HCT116 (cell line): ENCODE results near the gene ACKR3. TPM values are rescaled to one million over a fixed set of nuclear protein-coding genes. Genes with fewer than 3 reads are reported as not detected.

Experiments
- ATAC-seq: fragments of 200-7000 bp; cut with Tn5 transposase; 2 replicates; pipeline ENCODE4 v1.9.1; 2020; ENCODE audit warnings: mild to moderate bottlenecking, moderate library complexity
- BruUV-seq: library from RNA; stranded (reverse); fragments of 400-500 nt; replicated peaks from 2 replicates; lab custom pipeline; 2021; lab: Mats Ljungman, UMichigan
- CTCF ChIA-PET: fragments of 300-600 bp; sonication (Branson Sonifier 250); formaldehyde crosslinking; loops from one replicate; lab custom pipeline; 2021; ENCODE audit warnings: antibody characterized with exemption; lab: Charles Lee
- POLR2A ChIA-PET: fragments of 300-600, 350-600 bp; sonication (Branson Sonifier 250); formaldehyde crosslinking; loops from one replicate; lab custom pipeline; 2021; ENCODE audit warnings: antibody characterized with exemption; lab: Charles Lee
- RAD21 ChIA-PET, 2 experiments: fragments of 300-600 bp; sonication (Branson Sonifier 250); formaldehyde crosslinking; loops; one replicate each; lab custom pipeline; 2023; ENCODE audit warnings: low total read pairs in 2 of 2; ENCODE audit not compliant: uncharacterized antibody in 2 of 2, unreplicated experiment in 2 of 2, low non-redundant PET in 1 of 2; lab: Charles Lee
- DNase-seq: peaks from one replicate; pipeline ENCODE4 v3.0.0-alpha.2; 2010; ENCODE audit warnings: low read depth, low spot score
- H2AFZ ChIP-seq: fragments of 200-600 bp; shearing (Covaris generic), sonication (generic); 2 replicates; pipeline ENCODE4 v1.6.1; 2017; ENCODE audit warnings: low read depth, mixed run types, mixed read lengths, antibody characterized with exemption, low read length; ENCODE audit not compliant: poor library complexity, severe bottlenecking
- H3K27ac ChIP-seq: 2 replicates; pipeline ENCODE4 v1.5.1; 2012; ENCODE audit warnings: low read depth, low read length
- H3K27me3 ChIP-seq: fragments of 200-600 bp; sonication (generic); 2 replicates; pipeline ENCODE4 v1.6.1; 2016; ENCODE audit warnings: mixed run types, low read length, mixed read lengths; ENCODE audit not compliant: insufficient read depth
- H3K36me3 ChIP-seq, 2 experiments: fragments of 200-500 bp in 1 of 2; fragments of 200-600 bp in 1 of 2; sonication (Bioruptor generic) in 1 of 2; sonication (generic) in 1 of 2; 2 replicates each; pipeline versions ENCODE4 v1.5.1 to v1.6.1; 2014 to 2016; ENCODE audit warnings: low read length in 2 of 2, inconsistent platforms in 1 of 2, mixed read lengths in 1 of 2, mixed run types in 1 of 2; ENCODE audit not compliant: insufficient read depth in 2 of 2, control insufficient read depth in 1 of 2
- H3K4me1 ChIP-seq, 2 experiments: fragments of 200-600 bp in 1 of 2; sonication (generic) in 1 of 2; 2 replicates each; pipeline versions ENCODE4 v1.5.1 to v1.6.1; 2012 to 2017; ENCODE audit warnings: low read length in 2 of 2, inconsistent platforms in 1 of 2, mild to moderate bottlenecking in 1 of 2, mixed read lengths in 1 of 2, mixed run types in 1 of 2, moderate library complexity in 1 of 2; ENCODE audit not compliant: insufficient read depth in 2 of 2, control insufficient read depth in 1 of 2
- H3K4me2 ChIP-seq: fragments of 200-600 bp; sonication (generic); 2 replicates; pipeline ENCODE4 v1.6.1; 2017; ENCODE audit warnings: mixed run types, low read length, mixed read lengths
- H3K4me3 ChIP-seq, 2 experiments: fragments of 200-600 bp in 1 of 2; sonication (generic) in 1 of 2; replicated peaks in 1 of 2; 2 replicates each; pipeline ENCODE4 v1.5.1; 2011 to 2016; ENCODE audit warnings: low read length in 2 of 2, control low read depth in 1 of 2, low read depth in 1 of 2, mild to moderate bottlenecking in 1 of 2, mixed read lengths in 1 of 2, mixed run types in 1 of 2
- H3K79me2 ChIP-seq: fragments of 200-600 bp; sonication (generic); 2 replicates; pipeline ENCODE4 v1.6.1; 2017; ENCODE audit warnings: mild to moderate bottlenecking, mixed run types, low read length, moderate library complexity, mixed read lengths; ENCODE audit not compliant: insufficient read depth
- H3K9ac ChIP-seq: fragments of 200-600 bp; sonication (generic); 2 replicates; pipeline ENCODE4 v1.6.1; 2016; ENCODE audit warnings: low read length, mixed read lengths
- H3K9me2 ChIP-seq: fragments of 200-600 bp; sonication (generic), shearing (Covaris generic); 2 replicates; pipeline ENCODE4 v1.6.1; 2017; ENCODE audit warnings: mixed run types, mild to moderate bottlenecking, moderate library complexity; ENCODE audit not compliant: insufficient read depth
- H3K9me3 ChIP-seq, 2 experiments: fragments of 200-500 bp in 1 of 2; fragments of 200-600 bp in 1 of 2; sonication (Bioruptor generic) in 1 of 2; sonication (generic) in 1 of 2; 2 replicates each; pipeline ENCODE4 v1.6.1; 2014 to 2017; ENCODE audit warnings: low read length in 2 of 2, mixed read lengths in 2 of 2, inconsistent platforms in 1 of 2, low read depth in 1 of 2, mild to moderate bottlenecking in 1 of 2, mixed run types in 1 of 2, moderate library complexity in 1 of 2; ENCODE audit not compliant: control insufficient read depth in 1 of 2, insufficient read depth in 1 of 2
- H4K20me1 ChIP-seq: fragments of 200-600 bp; sonication (generic), shearing (Covaris generic); 2 replicates; pipeline ENCODE4 v1.6.1; 2017; ENCODE audit warnings: mixed run types, mild to moderate bottlenecking, moderate library complexity; ENCODE audit not compliant: insufficient read depth
- CBX3 ChIP-seq: IDR thresholded peaks from 2 replicates; pipeline ENCODE4 v1.6.1; 2012; ENCODE audit warnings: low read depth
- CEBPB ChIP-seq: IDR thresholded peaks from 2 replicates; pipeline ENCODE4 v1.6.1; 2012; ENCODE audit warnings: low read depth
- CTCF ChIP-seq, 3 experiments: fragments of 200-600 bp in 1 of 3; sonication (generic) in 1 of 3; IDR thresholded peaks in 2 of 3; conservative IDR thresholded peaks in 1 of 3; 2 replicates each; pipeline ENCODE4 v1.5.1; 2012 to 2017; ENCODE audit warnings: low read depth in 2 of 3, low read length in 2 of 3, antibody characterized with exemption in 1 of 3, borderline replicate concordance in 1 of 3, control low read depth in 1 of 3, mild to moderate bottlenecking in 1 of 3, mixed read lengths in 1 of 3, mixed run types in 1 of 3, moderate library complexity in 1 of 3; ENCODE audit not compliant: insufficient read depth in 1 of 3
- ELF1 ChIP-seq: IDR thresholded peaks from 2 replicates; pipeline ENCODE4 v1.6.1; 2012; ENCODE audit warnings: low read depth, borderline replicate concordance
- EZH2 ChIP-seq: fragments of 200-600 bp; sonication (generic); IDR thresholded peaks from 2 replicates; pipeline ENCODE4 v1.6.1; 2017; ENCODE audit warnings: antibody characterized with exemption, mixed run types
- MAX ChIP-seq: IDR thresholded peaks from 2 replicates; pipeline ENCODE4 v1.6.1; 2012
- POLR2A ChIP-seq: IDR thresholded peaks from 2 replicates; pipeline ENCODE4 v1.7.0; 2011; ENCODE audit warnings: borderline replicate concordance; ENCODE audit not compliant: insufficient read depth, insufficient read length; ENCODE audit errors: extremely low read depth
- POLR2AphosphoS5 ChIP-seq: IDR thresholded peaks from 2 replicates; pipeline ENCODE4 v1.6.1; 2011; ENCODE audit warnings: mild to moderate bottlenecking, low read depth, low read length, moderate library complexity
- RAD21 ChIP-seq: IDR thresholded peaks from 2 replicates; pipeline ENCODE4 v1.6.1; 2012; ENCODE audit warnings: low read depth, mild to moderate bottlenecking
- SP1 ChIP-seq: IDR thresholded peaks from 2 replicates; pipeline ENCODE4 v1.6.1; 2012; ENCODE audit warnings: low read depth
- TCF7L2 ChIP-seq: IDR thresholded peaks from 2 replicates; pipeline ENCODE4 v1.7.0; 2011; ENCODE audit warnings: borderline replicate concordance, inconsistent platforms; ENCODE audit not compliant: insufficient read depth, insufficient read length; ENCODE audit errors: extremely low read depth
- YY1 ChIP-seq: IDR thresholded peaks from 2 replicates; pipeline ENCODE4 v1.6.1; 2011; ENCODE audit warnings: low read length, low read depth, moderate library complexity, mild to moderate bottlenecking; ENCODE audit not compliant: insufficient replicate concordance; ENCODE audit errors: extremely low read depth
- ZBTB33 ChIP-seq: IDR thresholded peaks from 2 replicates; pipeline ENCODE4 v1.6.1; 2011; ENCODE audit warnings: mild to moderate bottlenecking, low read length, moderate library complexity; ENCODE audit not compliant: insufficient replicate concordance; ENCODE audit errors: extremely low read depth
- ZFX ChIP-seq: fragments of 450-650 bp; IDR thresholded peaks from 2 replicates; pipeline ENCODE4 v1.6.1; 2017
- intact Hi-C: fragments of 100-400 bp; cut with micrococcal nuclease; formaldehyde crosslinking; loops from 2 replicates; pipeline ENCODE4 v1.10.0; 2022
- total RNA-seq: library from RNA; stranded (reverse); gene quantifications from one replicate; pipeline ENCODE4 v1.2.1, GENCODE V29; 2021; ENCODE audit not compliant: unreplicated experiment
- TF ChIP-seq, protein P1 (sequence below): IDR thresholded peaks from 2 replicates; pipeline ENCODE4 v1.6.1; 2012; ENCODE audit warnings: low read depth

The ACKR3 gene
- total RNA-seq, 1 experiment from 2014 or later, result 0.20 TPM

- ChIA-PET POLR2A (no interaction called here), RAD21 (no interaction called here), CTCF (interaction anchor here (1.0 to 1.1 kb wide), 2 partner anchors 10 to 17 kb away, joined by 3 to 4 read pairs; partner anchors contain the start of gene ACKR3)
- no TSS peak for BruUV-seq
- intact Hi-C loops, result no loop called here
- Histone ChIP-seq H3K27me3 (peaks cover 16% of the 10 kb centered on the region; the same call in 1 of the 2 replicates), H3K9ac (no peak overlapping the region), H4K20me1 (no peaks in the 10 kb centered on the region), H3K36me3 (no peaks in the 10 kb centered on the region), H3K79me2 (no peaks in the 10 kb centered on the region), H3K4me3 (no peak overlapping the region), H2AFZ (no peak overlapping the region), H3K9me3 (no peaks in the 10 kb centered on the region), H3K27ac (no peak overlapping the region), H3K4me2 (no peak overlapping the region), H3K4me1 (no peaks in the 10 kb centered on the region), H3K9me2 (no peaks in the 10 kb centered on the region)
- DNase-seq (no peak), ATAC-seq (no peak)
- TF ChIP-seq SP1, result no peak
- no peak for TF ChIP-seq TCF7L2
- TF ChIP-seq EZH2, result no peak
- TF ChIP-seq CTCF (IDR thresholded peaks at IDR 0.05 in 2 of 3, conservative IDR thresholded peaks at IDR 0.05 in 1 of 3; ENCODE audit: borderline replicate concordance in 1 of 3, insufficient read depth in 1 of 3, low read depth in 2 of 3, low read length in 2 of 3), result no peak
- no peak for TF ChIP-seq CBX3
- no peak for TF ChIP-seq ZFX
- no peak for TF ChIP-seq YY1
- no peak for TF ChIP-seq POLR2A
- TF ChIP-seq CEBPB, result no peak
- TF ChIP-seq, protein P1, sequence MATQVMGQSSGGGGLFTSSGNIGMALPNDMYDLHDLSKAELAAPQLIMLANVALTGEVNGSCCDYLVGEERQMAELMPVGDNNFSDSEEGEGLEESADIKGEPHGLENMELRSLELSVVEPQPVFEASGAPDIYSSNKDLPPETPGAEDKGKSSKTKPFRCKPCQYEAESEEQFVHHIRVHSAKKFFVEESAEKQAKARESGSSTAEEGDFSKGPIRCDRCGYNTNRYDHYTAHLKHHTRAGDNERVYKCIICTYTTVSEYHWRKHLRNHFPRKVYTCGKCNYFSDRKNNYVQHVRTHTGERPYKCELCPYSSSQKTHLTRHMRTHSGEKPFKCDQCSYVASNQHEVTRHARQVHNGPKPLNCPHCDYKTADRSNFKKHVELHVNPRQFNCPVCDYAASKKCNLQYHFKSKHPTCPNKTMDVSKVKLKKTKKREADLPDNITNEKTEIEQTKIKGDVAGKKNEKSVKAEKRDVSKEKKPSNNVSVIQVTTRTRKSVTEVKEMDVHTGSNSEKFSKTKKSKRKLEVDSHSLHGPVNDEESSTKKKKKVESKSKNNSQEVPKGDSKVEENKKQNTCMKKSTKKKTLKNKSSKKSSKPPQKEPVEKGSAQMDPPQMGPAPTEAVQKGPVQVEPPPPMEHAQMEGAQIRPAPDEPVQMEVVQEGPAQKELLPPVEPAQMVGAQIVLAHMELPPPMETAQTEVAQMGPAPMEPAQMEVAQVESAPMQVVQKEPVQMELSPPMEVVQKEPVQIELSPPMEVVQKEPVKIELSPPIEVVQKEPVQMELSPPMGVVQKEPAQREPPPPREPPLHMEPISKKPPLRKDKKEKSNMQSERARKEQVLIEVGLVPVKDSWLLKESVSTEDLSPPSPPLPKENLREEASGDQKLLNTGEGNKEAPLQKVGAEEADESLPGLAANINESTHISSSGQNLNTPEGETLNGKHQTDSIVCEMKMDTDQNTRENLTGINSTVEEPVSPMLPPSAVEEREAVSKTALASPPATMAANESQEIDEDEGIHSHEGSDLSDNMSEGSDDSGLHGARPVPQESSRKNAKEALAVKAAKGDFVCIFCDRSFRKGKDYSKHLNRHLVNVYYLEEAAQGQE, result no peak
- TF ChIP-seq ZBTB33, result no peak
- TF ChIP-seq MAX, result no peak
- TF ChIP-seq POLR2AphosphoS5, result no peak
- no peak for TF ChIP-seq RAD21
- no peak for TF ChIP-seq ELF1
These were observed 16.9 kb upstream of the ACKR3 start for GRCh38 chr2:236552581-236553363.
